ENCODE data around the gene TBC1D22A. TPM values are rescaled to one million over a fixed set of nuclear protein-coding genes. Genes with fewer than 3 reads are reported as not detected.

Gene TBC1D22A
- total RNA-seq, 8 experiments from 2014 or later = 6.6 to 31.4 (median 12.3) TPM

DNA sequence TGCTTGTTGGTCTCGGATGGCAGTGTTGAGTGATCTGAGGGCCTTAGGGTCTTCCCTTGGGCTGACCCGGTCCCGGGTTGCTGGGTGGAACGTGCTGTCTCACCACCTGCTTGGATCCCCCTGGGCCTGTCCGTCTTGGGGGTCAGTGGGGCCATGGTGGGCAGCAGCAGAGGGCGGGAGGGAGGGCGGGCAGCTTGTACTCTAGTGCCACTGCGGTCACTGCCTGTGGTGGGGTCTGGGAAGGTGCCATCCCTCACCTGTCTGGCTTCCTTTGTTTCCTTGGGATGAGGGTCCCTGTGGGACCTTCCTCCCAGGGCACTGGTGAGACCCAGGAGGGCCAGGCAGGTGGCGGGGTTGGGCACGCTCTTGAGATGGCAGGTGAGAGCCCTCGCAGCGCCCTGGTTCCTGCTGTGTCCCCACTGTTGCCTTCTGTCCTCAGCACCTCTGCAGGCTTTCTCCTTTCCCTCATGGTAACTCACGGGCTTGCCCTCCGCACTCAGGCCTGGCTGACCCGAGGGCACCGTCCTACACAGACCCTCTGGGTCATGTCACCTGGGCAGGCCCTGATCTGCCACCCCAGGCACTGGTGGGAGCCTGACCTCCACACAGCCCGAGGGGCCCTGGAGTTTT lies 34.2 kb downstream of the TBC1D22A start:
- WGBS, 10 experiments = 80 to 93% (median 88%) methylated on average over 1 to 4 of the region's 17 CpGs; no CpG with 5 or more reads in 7 of the 10 experiments
- no peak overlapping the region for H3K4me3 ChIP-seq
- H3K4me1 ChIP-seq (replicated peaks in 1 of 2) = peaks cover 0 to 6% of the 10 kb centered on the region in 2 donors
- in situ Hi-C loops (cut with MboI; ENCODE audit: low pct_unique_long_range_greater_than_20kb in 2 of 9, low sequenced_read_pairs in 9 of 9, unreplicated experiment in 9 of 9) = no loop called here
- ATAC-seq (replicated peaks in 6 of 8) = no peak
- no peak overlapping the region for H3K27ac ChIP-seq

DNA sequence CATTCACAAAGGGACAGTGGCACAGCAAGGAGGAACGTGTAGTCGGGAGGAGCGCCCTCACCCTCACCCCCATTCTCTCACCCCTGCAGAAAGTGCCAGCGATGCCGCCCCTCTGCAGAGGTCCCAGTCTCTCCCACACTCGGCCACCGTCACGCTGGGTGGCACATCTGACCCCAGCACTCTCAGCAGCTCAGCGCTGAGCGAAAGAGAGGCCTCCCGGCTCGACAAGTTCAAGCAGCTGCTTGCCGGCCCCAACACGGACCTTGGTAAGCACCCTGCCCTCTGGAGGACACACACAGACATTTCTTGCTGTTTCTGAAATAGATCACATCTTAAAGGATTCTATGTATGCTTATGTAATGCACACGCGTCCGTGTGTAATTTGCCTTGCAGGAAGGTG lies 34.9 kb downstream of the TBC1D22A start:
- no peak overlapping the region for H3K27ac ChIP-seq
- 50 to 96% (median 82%) methylated on average over 2 to 9 of the region's 17 CpGs; no CpG with 5 or more reads in 2 of the 10 experiments for WGBS, 10 experiments
- ATAC-seq (replicated peaks in 6 of 8) = peak in 3 of 8 experiments; percentile 26 to 41 (median 33)
- in situ Hi-C loops (cut with MboI; ENCODE audit: low pct_unique_long_range_greater_than_20kb in 2 of 9, low sequenced_read_pairs in 9 of 9, unreplicated experiment in 9 of 9) = no loop called here
- H3K4me1 ChIP-seq (replicated peaks in 1 of 2) = peaks cover 0 to 6% of the 10 kb centered on the region in 2 donors
- no peak overlapping the region for H3K4me3 ChIP-seq

DNA sequence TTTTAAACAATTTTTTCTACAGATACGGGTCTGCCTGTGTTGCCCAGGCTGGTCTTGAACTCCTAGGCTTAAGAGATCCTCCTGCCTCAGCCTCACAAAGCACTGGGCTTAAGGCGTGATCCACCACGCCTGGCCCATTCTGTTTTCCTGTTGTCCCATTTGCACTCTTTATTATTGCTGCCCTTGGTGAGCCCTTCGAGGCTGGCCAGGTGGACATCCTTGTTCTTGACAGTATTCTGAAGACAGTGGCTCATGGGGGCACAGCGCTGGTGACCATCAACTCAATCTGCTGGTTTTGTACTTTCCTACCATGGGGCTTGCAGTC lies 35.6 kb downstream of the TBC1D22A start:
- WGBS, 10 experiments = 80 to 100% (median 92%) methylated on average over 1 to 5 of the region's 5 CpGs; no CpG with 5 or more reads in 4 of the 10 experiments
- Histone ChIP-seq H3K27ac (no peak overlapping the region), H3K4me3 (no peak overlapping the region), H3K4me1 (replicated peaks in 1 of 2) (peaks cover 0 to 6% of the 10 kb centered on the region in 2 donors)
- in situ Hi-C loops (cut with MboI; ENCODE audit: low pct_unique_long_range_greater_than_20kb in 2 of 9, low sequenced_read_pairs in 9 of 9, unreplicated experiment in 9 of 9) = no loop called here
- ATAC-seq (replicated peaks in 6 of 8) = no peak

DNA sequence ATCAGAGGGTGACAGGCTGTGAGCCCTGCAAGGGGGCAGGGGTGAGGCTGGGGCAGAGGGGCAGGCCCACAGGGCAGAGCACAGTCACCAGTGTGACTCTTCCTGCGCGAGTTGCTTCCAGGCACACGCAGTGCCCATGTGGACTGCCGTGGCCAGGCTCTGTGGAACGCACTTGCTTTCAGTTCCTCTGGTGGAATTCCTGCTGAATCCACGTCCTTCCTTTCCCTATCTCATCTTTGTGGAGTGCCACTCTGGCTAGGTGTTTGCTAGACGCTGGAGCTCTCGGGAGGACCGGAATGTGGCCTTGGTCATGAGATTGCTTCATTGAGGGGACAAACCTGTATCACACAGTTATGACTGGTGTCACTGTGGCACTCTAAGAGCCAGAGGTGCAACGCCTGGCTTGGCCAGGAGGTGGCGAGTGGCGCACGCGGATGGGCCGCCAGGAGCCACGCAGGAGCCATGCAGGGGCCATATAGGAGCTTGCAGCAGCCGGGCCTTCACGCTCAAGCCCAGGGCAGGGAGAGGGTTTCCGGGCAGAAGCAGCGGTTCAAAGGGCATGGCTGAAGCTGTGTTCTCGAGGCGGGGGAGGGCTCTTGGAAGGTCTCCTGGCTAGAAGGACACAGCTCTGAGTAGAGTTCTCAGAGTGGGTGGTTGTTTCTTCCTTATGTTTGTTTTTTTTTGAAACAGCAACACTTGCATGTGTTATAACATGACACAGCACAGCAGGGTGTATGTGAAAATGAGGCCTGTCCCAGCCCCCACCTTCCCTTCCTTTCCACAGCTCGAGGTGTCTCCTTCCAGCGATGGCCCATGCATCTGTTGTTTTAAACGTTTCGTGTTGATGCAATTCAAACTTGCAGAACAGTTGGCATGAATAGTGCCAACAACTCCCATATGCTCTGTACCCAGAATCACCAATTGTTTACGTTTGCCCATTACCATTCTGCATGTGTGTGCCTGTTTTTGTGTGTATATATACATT lies 36.2 kb downstream of the TBC1D22A start:
- Histone ChIP-seq H3K4me1 (replicated peaks in 1 of 2) (peaks cover 0 to 6% of the 10 kb centered on the region in 2 donors), H3K4me3 (no peak overlapping the region), H3K27ac (no peak overlapping the region)
- peak; percentile 83 to 96 (median 92) for ATAC-seq (replicated peaks in 6 of 8)
- in situ Hi-C loops (cut with MboI; ENCODE audit: low pct_unique_long_range_greater_than_20kb in 2 of 9, low sequenced_read_pairs in 9 of 9, unreplicated experiment in 9 of 9) = no loop called here
- WGBS, 10 experiments = 0 to 91% (median 36%) methylated on average over 1 to 14 of the region's 27 CpGs; no CpG with 5 or more reads in 2 of the 10 experiments

DNA sequence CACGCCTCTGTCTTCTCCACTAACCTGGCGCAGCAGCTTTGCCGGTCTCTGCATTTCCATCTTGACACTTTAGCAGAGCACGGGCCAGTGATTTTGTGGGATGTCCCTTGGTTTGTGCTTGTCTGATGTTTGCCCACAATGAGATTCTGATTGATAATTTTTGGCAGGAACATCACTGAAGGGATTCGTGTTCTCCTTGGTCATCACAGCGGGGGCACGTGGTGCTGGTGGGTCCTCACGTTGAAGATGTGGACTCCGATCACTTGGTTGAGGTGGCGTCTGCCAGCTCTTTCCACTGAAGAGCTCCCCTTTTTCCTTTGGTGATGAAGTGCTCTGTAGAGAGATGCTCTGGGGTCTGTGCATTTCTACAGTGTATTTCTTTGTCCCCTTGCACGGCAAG lies 37.2 kb downstream of the TBC1D22A start:
- Histone ChIP-seq H3K4me1 (replicated peaks in 1 of 2) (peaks cover 0 to 6% of the 10 kb centered on the region in 2 donors), H3K27ac (no peak overlapping the region), H3K4me3 (no peak overlapping the region)
- ATAC-seq (replicated peaks in 6 of 8) = no peak
- in situ Hi-C loops (cut with MboI; ENCODE audit: low pct_unique_long_range_greater_than_20kb in 2 of 9, low sequenced_read_pairs in 9 of 9, unreplicated experiment in 9 of 9) = loop anchor here in 1 of 9 experiments (25.0 kb wide), 1 partner anchor 1688 kb away; a partner anchor contains a TSS
- WGBS, 10 experiments = 81 to 100% (median 91%) methylated on average over 1 to 10 of the region's 11 CpGs; no CpG with 5 or more reads in 2 of the 10 experiments

DNA sequence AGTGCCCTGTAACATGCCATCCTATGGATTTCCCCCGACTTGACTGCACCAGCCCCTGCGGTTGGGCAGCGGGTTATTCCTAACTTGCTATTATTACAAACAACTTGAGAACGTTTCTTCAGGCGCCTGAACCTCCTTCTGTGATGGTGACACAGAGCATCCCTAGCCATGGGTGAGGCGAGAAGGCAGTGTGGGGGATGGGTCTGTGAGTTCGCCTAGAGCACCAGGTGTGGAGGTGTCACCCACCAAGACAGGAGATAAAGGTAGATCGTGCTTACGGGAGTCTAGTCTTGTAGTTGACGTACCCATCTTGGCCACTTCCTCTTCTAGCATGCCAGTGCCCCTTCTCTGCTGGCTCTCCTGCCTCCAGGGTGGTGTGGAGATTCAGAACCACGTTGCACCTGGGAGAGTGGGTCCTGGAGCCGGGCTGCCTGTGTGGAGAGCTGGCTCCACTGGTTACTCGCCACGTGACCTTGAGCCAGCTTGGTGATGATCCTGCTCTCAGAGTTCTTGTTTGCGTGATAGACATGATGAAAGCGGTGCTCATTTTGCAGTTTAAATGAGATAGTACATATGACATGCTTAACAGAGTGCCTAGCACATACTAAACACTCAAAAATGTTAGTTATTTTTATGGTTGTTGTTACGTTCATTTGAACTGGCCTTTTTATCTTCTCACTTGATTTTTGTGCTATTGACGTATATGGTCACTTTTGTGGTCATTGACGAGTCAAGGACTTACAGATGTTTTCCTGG lies 37.8 kb downstream of the TBC1D22A start:
- WGBS, 10 experiments = 84 to 100% (median 94%) methylated on average over 1 to 11 of the region's 19 CpGs; no CpG with 5 or more reads in 1 of the 10 experiments
- Histone ChIP-seq H3K27ac (no peak overlapping the region), H3K4me3 (no peak overlapping the region), H3K4me1 (replicated peaks in 1 of 2) (peaks cover 0 to 6% of the 10 kb centered on the region in 2 donors)
- in situ Hi-C loops (cut with MboI; ENCODE audit: low pct_unique_long_range_greater_than_20kb in 2 of 9, low sequenced_read_pairs in 9 of 9, unreplicated experiment in 9 of 9) = loop anchor here in 1 of 9 experiments (25.0 kb wide), 1 partner anchor 1687 kb away; a partner anchor contains a TSS
- ATAC-seq (replicated peaks in 6 of 8) = no peak

DNA sequence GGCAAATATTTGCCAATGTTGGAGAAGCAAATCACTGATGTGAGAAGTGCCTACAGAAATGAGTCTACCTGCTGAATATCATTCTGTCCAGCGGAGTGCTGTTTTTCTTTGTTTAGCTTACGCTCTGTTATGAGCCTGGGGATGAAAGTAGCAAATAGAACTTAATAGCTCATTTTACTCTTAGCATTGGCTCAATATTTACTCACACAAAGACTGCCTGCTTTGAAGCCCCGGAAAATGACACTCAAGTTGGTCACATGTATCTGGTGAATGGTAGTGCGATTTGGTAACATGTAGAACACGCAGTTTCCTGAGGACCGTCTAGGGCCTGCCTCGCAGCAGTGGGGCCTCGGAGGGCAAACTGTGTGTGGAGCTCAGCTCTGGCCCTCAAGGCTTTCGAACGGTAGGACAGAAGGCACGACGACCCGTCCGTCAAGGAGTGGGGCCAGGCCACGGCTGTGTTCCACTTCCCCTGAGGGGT lies 38.9 kb downstream of the TBC1D22A start:
- no peak overlapping the region for H3K27ac ChIP-seq
- 96 to 100% (median 100%) methylated on average over 1 to 13 of the region's 15 CpGs; no CpG with 5 or more reads in 3 of the 10 experiments for WGBS, 10 experiments
- no peak overlapping the region for H3K4me3 ChIP-seq

DNA sequence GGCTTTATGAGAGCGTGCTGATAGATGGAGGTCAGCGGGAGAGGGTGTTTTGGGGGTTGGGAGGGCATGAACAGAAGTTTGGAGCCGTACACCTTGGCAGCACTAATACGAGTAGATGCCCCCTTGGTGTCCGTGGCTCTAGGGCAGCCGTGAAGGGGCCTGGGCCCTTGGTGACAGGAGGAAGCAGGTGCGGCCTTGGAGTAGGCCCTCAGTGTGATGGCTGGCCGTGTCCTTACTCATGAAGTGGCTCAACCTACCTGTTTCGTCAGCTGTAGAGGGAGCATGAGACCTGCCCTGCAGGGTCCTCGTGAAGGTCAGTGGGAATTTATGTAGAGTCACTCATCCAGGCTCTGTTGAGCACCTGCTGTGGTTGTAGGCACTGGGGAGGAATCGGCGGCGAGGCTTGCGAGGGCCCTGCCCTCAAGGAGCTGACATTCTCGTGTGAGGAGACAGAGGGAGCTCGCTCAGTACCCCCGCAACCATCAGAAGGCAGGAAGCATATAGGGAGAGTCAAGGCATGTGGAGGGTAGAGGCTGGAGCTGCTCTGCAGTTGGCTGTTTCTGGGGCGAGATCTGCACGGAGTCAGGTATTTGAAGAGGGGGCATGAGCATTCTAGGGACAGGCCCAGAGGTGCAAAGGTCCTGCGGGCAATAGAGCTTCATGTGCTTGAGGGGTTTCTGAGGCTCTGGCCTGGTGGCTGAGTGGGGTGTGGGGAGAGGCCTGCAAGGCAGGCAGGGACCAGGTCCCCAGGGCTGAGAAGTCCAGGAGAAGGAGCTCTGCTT lies 39.6 kb downstream of the TBC1D22A start:
- Histone ChIP-seq H3K4me1 (replicated peaks in 1 of 2) (peaks cover 0 to 3% of the 10 kb centered on the region in 2 donors), H3K4me3 (no peak overlapping the region), H3K27ac (no peak overlapping the region)
- in situ Hi-C loops (cut with MboI; ENCODE audit: low pct_unique_long_range_greater_than_20kb in 2 of 9, low sequenced_read_pairs in 9 of 9, unreplicated experiment in 9 of 9) = loop anchor here in 1 of 9 experiments (25.0 kb wide), 1 partner anchor 1685 kb away; a partner anchor contains a TSS
- no peak for ATAC-seq (replicated peaks in 6 of 8)
- 91 to 100% (median 100%) methylated on average over 1 to 6 of the region's 20 CpGs; no CpG with 5 or more reads in 5 of the 10 experiments for WGBS, 10 experiments

More for the DNA sequence above, 38.9 kb downstream of the TBC1D22A start:
- peak in 1 of 8 experiments; percentile 29 for ATAC-seq (replicated peaks in 6 of 8)
- in situ Hi-C loops (cut with MboI; ENCODE audit: low pct_unique_long_range_greater_than_20kb in 2 of 9, low sequenced_read_pairs in 9 of 9, unreplicated experiment in 9 of 9) = loop anchor here in 1 of 9 experiments (25.0 kb wide), 1 partner anchor 1686 kb away; a partner anchor contains a TSS
- H3K4me1 ChIP-seq (replicated peaks in 1 of 2) = peaks cover 0 to 3% of the 10 kb centered on the region in 2 donors

DNA sequence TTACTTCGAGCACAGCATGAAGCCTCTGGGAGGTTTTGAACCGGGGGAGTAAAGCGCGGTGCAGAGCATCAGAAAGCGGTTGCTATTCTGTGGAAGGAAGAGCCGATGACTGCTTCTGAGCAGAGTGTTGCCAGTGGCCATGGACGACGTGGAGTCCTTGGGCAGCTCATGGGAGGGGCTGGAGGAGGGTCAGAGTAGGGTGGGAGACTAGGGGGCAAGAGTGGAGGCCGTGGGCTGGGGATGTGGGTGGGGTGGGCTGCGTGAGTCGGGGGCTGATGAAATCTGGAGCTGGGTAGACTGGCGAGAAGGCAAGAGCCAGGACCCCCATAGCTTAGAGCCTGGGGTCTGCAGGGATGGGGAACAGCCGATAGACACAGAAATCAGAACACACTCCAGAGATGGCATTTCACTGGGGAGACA lies 40.2 kb downstream of the TBC1D22A start:
- whole genome bisulfite sequencing, 10 experiments = 81 to 100% (median 100%) methylated on average over 1 to 4 of the region's 13 CpGs; no CpG with 5 or more reads in 7 of the 10 experiments
- ATAC-seq (replicated peaks in 6 of 8) = no peak
- H3K27ac ChIP-seq = no peak overlapping the region
- H3K4me1 ChIP-seq (replicated peaks in 1 of 2) = peaks cover 0 to 3% of the 10 kb centered on the region in 2 donors
- in situ Hi-C loops (cut with MboI; ENCODE audit: low pct_unique_long_range_greater_than_20kb in 2 of 9, low sequenced_read_pairs in 9 of 9, unreplicated experiment in 9 of 9) = loop anchor here in 1 of 9 experiments (25.0 kb wide), 1 partner anchor 1685 kb away; a partner anchor contains a TSS
- no peak overlapping the region for H3K4me3 ChIP-seq

DNA sequence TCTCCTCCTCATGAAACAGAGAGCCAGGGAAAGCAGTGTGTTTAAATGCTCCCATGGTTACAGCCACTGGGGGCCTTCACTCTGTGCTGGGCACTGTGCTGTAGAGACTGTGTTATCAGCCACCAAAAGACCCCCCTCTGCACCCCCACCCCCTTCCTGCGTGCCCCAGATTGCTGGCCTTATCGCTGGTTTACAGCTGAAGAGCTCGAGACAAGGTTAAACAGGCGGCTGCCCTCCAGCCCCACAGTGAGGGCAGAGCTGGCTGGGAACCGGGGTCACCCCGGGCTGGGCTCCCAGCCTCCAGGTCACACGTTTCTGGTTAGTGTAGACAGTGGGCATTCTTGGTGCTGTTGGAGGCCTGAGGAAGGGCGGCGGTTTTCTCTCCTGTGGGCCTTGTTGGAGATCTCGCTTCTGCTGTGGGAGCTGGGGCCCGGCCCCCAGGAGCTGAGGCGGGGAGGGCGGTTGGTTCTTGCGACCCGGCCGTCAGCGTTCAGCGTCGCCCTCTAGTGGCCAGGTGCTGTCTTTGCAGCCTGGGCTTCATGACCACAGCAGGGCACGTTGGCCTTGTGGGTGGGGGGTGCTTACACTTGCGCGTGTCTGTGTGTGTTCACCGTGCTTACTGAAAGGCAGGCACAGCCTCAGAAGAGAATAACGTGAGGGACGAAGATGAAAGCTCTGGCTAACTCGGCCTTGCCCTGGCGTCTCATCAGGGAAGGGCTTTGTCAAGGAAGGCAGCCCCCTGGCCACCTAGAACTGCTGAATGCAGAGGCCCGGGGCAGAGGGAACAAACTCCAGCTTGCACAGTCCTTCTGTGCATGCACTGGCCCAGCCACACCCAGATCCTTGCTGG lies 40.8 kb downstream of the TBC1D22A start:
- 20 to 100% (median 55%) methylated on average over 1 to 8 of the region's 28 CpGs; no CpG with 5 or more reads in 4 of the 10 experiments for WGBS, 10 experiments

DNA sequence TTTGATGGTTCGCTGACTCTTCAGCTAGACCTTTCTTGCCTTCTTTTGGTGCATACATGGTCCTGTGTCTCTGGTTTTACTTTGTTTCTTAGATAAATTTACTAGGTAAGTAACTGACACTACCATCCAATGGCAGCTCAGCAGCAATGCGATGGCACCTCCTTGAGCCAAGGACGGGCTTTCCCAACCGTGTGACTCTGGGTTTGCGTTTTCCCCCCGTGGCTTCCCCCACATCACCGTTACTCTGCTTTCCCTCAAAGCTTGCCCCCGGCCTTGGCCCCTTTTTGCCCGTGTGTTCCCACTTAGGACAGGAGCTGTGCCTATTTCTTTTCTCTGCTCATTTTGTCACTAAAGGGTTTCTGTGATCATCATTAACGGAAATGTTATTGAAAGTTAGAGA lies 41.5 kb downstream of the TBC1D22A start:
- no peak overlapping the region for H3K4me3 ChIP-seq
- 75 to 93% (median 84%) methylated on average over 2 to 9 of the region's 10 CpGs; no CpG with 5 or more reads in 2 of the 10 experiments for WGBS, 10 experiments
- H3K27ac ChIP-seq = no peak overlapping the region
- ATAC-seq (replicated peaks in 6 of 8) = no peak
- in situ Hi-C loops (cut with MboI; ENCODE audit: low pct_unique_long_range_greater_than_20kb in 2 of 9, low sequenced_read_pairs in 9 of 9, unreplicated experiment in 9 of 9) = loop anchor here in 1 of 9 experiments (25.0 kb wide), 1 partner anchor 1683 kb away; a partner anchor contains a TSS
- H3K4me1 ChIP-seq (replicated peaks in 1 of 2) = peaks cover 0 to under 1% of the 10 kb centered on the region in 2 donors

More for the DNA sequence above, 40.8 kb downstream of the TBC1D22A start:
- in situ Hi-C loops (cut with MboI; ENCODE audit: low pct_unique_long_range_greater_than_20kb in 2 of 9, low sequenced_read_pairs in 9 of 9, unreplicated experiment in 9 of 9) = loop anchor here in 1 of 9 experiments (25.0 kb wide), 1 partner anchor 1684 kb away; a partner anchor contains a TSS
- peak in 3 of 8 experiments; percentile 7 to 51 (median 13) for ATAC-seq (replicated peaks in 6 of 8)
- H3K27ac ChIP-seq = no peak overlapping the region
- peaks cover 0 to 3% of the 10 kb centered on the region in 2 donors for H3K4me1 ChIP-seq (replicated peaks in 1 of 2)
- no peak overlapping the region for H3K4me3 ChIP-seq

All from motor neuron (in vitro differentiated cells).